Thoracic aorta (tissue), 2 donors: ENCODE results near the gene CFI. TPM values are rescaled to one million over a fixed set of nuclear protein-coding genes. Genes with fewer than 3 reads are reported as not detected.

ENCODE experiments used
- ATAC-seq: fragments of 150-250 bp; one replicate; pipeline ENCODE4 v1.8.0; 2017; ENCODE audit warnings: low read depth; ENCODE audit not compliant: insufficient number of reproducible peaks, low FRiP score
- DNase-seq: peaks from one replicate; pipeline ENCODE4 v3.0.0-alpha.2; 2020; ENCODE audit warnings: low spot score
- H3K27ac ChIP-seq, 2 donors: fragments of 200-600 bp; sonication (generic); 1 replicate in 1 of 2; 2 replicates in 1 of 2; pipeline ENCODE4 v1.5.1; 2016; ENCODE audit warnings: mild to moderate bottlenecking in 2 of 2, moderate library complexity in 2 of 2
- H3K27me3 ChIP-seq: fragments of 200-600 bp; sonication (generic); replicated peaks from 2 replicates; pipeline ENCODE4 v1.6.0; 2016; ENCODE audit warnings: mild to moderate bottlenecking; ENCODE audit not compliant: insufficient read depth
- H3K36me3 ChIP-seq: fragments of 200-600 bp; sonication (generic); one replicate; pipeline ENCODE4 v1.5.1; 2016
- H3K4me1 ChIP-seq, 2 donors: fragments of 200-600 bp; sonication (generic); 1 replicate in 1 of 2; 2 replicates in 1 of 2; pipeline versions ENCODE4 v1.5.1 to v1.6.0; 2016; ENCODE audit warnings: low read depth in 2 of 2, mild to moderate bottlenecking in 1 of 2; ENCODE audit not compliant: control insufficient read depth in 1 of 2
- H3K4me3 ChIP-seq: fragments of 200-600 bp; sonication (generic); 2 replicates; pipeline ENCODE4 v1.5.1; 2016; ENCODE audit warnings: mild to moderate bottlenecking
- H3K9me3 ChIP-seq: fragments of 200-600 bp; sonication (generic); 2 replicates; pipeline ENCODE4 v1.5.1; 2016
- total RNA-seq, 2 donors: library from RNA; depleted of rRNA; stranded (reverse); fragments of >200 nt; gene quantifications; one replicate each; pipeline versions ENCODE4 v1.1.0 to v1.2.3, GENCODE V29; 2016
- TF ChIP-seq, protein P1 (sequence below): fragments of 200-600 bp; sonication (generic); IDR thresholded peaks from one replicate; pipeline ENCODE4 v1.5.1; 2019; ENCODE audit warnings: antibody characterized with exemption

The CFI gene
- total RNA-seq, 2 donors from 2014 or later, result 2.2 to 20.5 TPM

- Histone ChIP-seq H3K27ac (no peak overlapping the region), H3K27me3 (no peaks in the 10 kb centered on the region), H3K4me3 (no peak overlapping the region), H3K36me3 (no peaks in the 10 kb centered on the region), H3K4me1 (no peaks in the 10 kb centered on the region), H3K9me3 (no peaks in the 10 kb centered on the region)
- no peak for ATAC-seq
- no peak for DNase-seq
- TF ChIP-seq, protein P1, sequence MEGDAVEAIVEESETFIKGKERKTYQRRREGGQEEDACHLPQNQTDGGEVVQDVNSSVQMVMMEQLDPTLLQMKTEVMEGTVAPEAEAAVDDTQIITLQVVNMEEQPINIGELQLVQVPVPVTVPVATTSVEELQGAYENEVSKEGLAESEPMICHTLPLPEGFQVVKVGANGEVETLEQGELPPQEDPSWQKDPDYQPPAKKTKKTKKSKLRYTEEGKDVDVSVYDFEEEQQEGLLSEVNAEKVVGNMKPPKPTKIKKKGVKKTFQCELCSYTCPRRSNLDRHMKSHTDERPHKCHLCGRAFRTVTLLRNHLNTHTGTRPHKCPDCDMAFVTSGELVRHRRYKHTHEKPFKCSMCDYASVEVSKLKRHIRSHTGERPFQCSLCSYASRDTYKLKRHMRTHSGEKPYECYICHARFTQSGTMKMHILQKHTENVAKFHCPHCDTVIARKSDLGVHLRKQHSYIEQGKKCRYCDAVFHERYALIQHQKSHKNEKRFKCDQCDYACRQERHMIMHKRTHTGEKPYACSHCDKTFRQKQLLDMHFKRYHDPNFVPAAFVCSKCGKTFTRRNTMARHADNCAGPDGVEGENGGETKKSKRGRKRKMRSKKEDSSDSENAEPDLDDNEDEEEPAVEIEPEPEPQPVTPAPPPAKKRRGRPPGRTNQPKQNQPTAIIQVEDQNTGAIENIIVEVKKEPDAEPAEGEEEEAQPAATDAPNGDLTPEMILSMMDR, result no peak
Measured at GRCh38 chr4:109751852-109752251, 49.9 kb downstream of the CFI start.

DNA sequence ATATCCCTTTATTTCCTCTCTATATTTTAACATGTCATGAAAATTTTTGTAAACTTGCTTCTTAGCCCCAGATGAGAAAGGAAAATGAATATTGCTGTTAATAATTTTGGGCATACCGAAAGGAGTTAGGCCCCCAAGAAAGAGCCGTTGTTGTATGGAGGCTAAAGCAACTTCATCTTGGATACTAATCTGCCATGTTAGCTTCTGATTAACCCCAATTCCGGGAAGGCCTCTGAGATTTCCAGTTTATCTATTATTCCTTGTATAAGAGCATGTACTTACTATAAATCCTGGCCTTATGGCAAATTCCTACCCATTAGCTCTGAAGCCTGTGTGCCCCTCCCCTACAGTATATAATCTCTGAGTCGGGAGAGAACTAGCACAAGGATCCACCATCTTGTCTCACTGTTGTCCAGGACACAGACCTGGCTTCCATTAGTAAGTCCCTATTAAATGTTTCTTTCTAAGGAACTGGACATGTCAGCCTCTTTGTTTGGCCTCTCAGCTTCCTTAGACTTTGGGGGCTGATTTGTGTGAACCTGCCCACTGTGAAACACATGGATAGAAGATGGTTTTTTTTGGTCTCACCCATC is 51.1 kb downstream of the CFI start:
- Histone ChIP-seq H3K9me3 (no peaks in the 10 kb centered on the region), H3K36me3 (no peaks in the 10 kb centered on the region), H3K4me1 (no peaks in the 10 kb centered on the region), H3K4me3 (no peak overlapping the region), H3K27ac (no peak overlapping the region), H3K27me3 (no peaks in the 10 kb centered on the region)
- DNase-seq, result no peak
- TF ChIP-seq, protein P1, result no peak
- ATAC-seq, result no peak

- ATAC-seq (no peak), DNase-seq (no peak)
- Histone ChIP-seq H3K27ac (no peak overlapping the region), H3K4me3 (no peak overlapping the region), H3K4me1 (no peaks in the 10 kb centered on the region), H3K27me3 (no peaks in the 10 kb centered on the region), H3K9me3 (no peaks in the 10 kb centered on the region), H3K36me3 (no peaks in the 10 kb centered on the region)
- TF ChIP-seq, protein P1, result no peak
Measured at GRCh38 chr4:109749388-109750082, 52.3 kb downstream of the CFI start.

- TF ChIP-seq, protein P1, result no peak
- Histone ChIP-seq H3K9me3 (no peaks in the 10 kb centered on the region), H3K27me3 (no peaks in the 10 kb centered on the region), H3K27ac (no peak overlapping the region), H3K4me1 (no peaks in the 10 kb centered on the region), H3K36me3 (no peaks in the 10 kb centered on the region), H3K4me3 (no peak overlapping the region)
- ATAC-seq (no peak), DNase-seq (no peak)
Measured at GRCh38 chr4:109748114-109748513, 53.7 kb downstream of the CFI start.

GRCh38 chr4:109746728-109747127 is 55.1 kb downstream of the CFI start:
- no peaks in the 10 kb centered on the region for H3K36me3 ChIP-seq
- no peaks in the 10 kb centered on the region for H3K4me1 ChIP-seq
- no peaks in the 10 kb centered on the region for H3K27me3 ChIP-seq
- H3K27ac ChIP-seq, result no peak overlapping the region
- DNase-seq (no peak), ATAC-seq (no peak)
- no peak overlapping the region for H3K4me3 ChIP-seq
- TF ChIP-seq, protein P1, result no peak
- no peaks in the 10 kb centered on the region for H3K9me3 ChIP-seq
